ENCODE measurements around the gene PLXNA2. TPM values are rescaled to one million over a fixed set of nuclear protein-coding genes. Genes with fewer than 3 reads are reported as not detected.

PLXNA2 gene
- total and polyA plus RNA-seq, 2 of the 13 experiments (the other 11 are each of a cell fraction or from before 2014, with no cell fraction given): 1.1 to 2.1 TPM

- TF ChIP-seq PATZ1 (CRISPR knock-in tag; IDR thresholded peaks at IDR 0.05): peak; percentile 55
- no peak for TF ChIP-seq SPEN (CRISPR knock-in tag; IDR thresholded peaks at IDR 0.05; ENCODE audit: low read depth)
- TF ChIP-seq BATF2 (CRISPR knock-in tag; IDR thresholded peaks at IDR 0.05): no peak
- TF ChIP-seq ZHX1 (CRISPR knock-in tag; IDR thresholded peaks at IDR 0.05; ENCODE audit: low read depth): no peak
- no peak for TF ChIP-seq ZNF576 (CRISPR knock-in tag; IDR thresholded peaks at IDR 0.05)
- TF ChIP-seq POLR2AphosphoS5 (IDR thresholded peaks at IDR 0.05; ENCODE audit: low read depth, low read length): no peak
- no peak for TF ChIP-seq ZBTB3 (CRISPR knock-in tag; IDR thresholded peaks at IDR 0.05; ENCODE audit: borderline replicate concordance, low read depth)
- no peak for TF ChIP-seq HNF1B (CRISPR knock-in tag; IDR thresholded peaks at IDR 0.05)
- no peak for TF ChIP-seq YEATS4 (CRISPR knock-in tag; IDR thresholded peaks at IDR 0.05; ENCODE audit: borderline replicate concordance)
- no peak for TF ChIP-seq JARID2 (CRISPR knock-in tag; IDR thresholded peaks at IDR 0.05; ENCODE audit: insufficient replicate concordance)
- no peak for TF ChIP-seq CCAR2 (optimal IDR thresholded peaks at IDR 0.05; ENCODE audit: low read depth, low read length)
- TF ChIP-seq TFDP1 (CRISPR knock-in tag; IDR thresholded peaks at IDR 0.05; ENCODE audit: borderline replicate concordance): no peak
- no peak for TF ChIP-seq TGIF2 (CRISPR knock-in tag; IDR thresholded peaks at IDR 0.05)
- TF ChIP-seq SSRP1 (CRISPR knock-in tag; IDR thresholded peaks at IDR 0.05): no peak
- 0 out of 2 replicates have a peak, but pooled peaks have one; percentile 42 for TF ChIP-seq TFE3 (CRISPR knock-in tag; IDR thresholded peaks at IDR 0.05)
- TF ChIP-seq PRPF4 (IDR thresholded peaks at IDR 0.05; ENCODE audit: low read depth, low read length, poor library complexity, severe bottlenecking): no peak
- TF ChIP-seq STAT5B (CRISPR knock-in tag; IDR thresholded peaks at IDR 0.05): no peak
Observed at GRCh38 chr1:208178091-208178529, 66.1 kb downstream of the PLXNA2 start (continued).

Data from HepG2 (cell line).